Suprapubic skin (tissue), 3 donors: Measurements from ENCODE around the gene NOTO.

Experiments used
- EP300 ChIP-seq: sonication (generic); formaldehyde crosslinking; IDR thresholded peaks from one replicate; pipeline ENCODE4 v1.6.1; 2017; ENCODE audit warnings: antibody characterized with exemption
- POLR2A ChIP-seq, 2 donors: fragments of 450-650 bp; IDR thresholded peaks; one replicate each; pipeline ENCODE4 v1.6.1; 2017; ENCODE audit warnings: antibody characterized with exemption in 2 of 2, mild to moderate bottlenecking in 2 of 2, moderate library complexity in 2 of 2
- TF ChIP-seq, protein P1 (sequence below), 2 donors: fragments of 200-600 bp in 1 of 2; fragments of 450-650 bp in 1 of 2; sonication (generic) in 1 of 2; IDR thresholded peaks; one replicate each; pipeline ENCODE4 v1.5.1; 2016 to 2019; ENCODE audit warnings: antibody characterized with exemption in 2 of 2, mild to moderate bottlenecking in 1 of 2, moderate library complexity in 1 of 2

GRCh38 chr2:73173781-73174180, 28.6 kb upstream of the NOTO start:
- TF ChIP-seq, protein P1, sequence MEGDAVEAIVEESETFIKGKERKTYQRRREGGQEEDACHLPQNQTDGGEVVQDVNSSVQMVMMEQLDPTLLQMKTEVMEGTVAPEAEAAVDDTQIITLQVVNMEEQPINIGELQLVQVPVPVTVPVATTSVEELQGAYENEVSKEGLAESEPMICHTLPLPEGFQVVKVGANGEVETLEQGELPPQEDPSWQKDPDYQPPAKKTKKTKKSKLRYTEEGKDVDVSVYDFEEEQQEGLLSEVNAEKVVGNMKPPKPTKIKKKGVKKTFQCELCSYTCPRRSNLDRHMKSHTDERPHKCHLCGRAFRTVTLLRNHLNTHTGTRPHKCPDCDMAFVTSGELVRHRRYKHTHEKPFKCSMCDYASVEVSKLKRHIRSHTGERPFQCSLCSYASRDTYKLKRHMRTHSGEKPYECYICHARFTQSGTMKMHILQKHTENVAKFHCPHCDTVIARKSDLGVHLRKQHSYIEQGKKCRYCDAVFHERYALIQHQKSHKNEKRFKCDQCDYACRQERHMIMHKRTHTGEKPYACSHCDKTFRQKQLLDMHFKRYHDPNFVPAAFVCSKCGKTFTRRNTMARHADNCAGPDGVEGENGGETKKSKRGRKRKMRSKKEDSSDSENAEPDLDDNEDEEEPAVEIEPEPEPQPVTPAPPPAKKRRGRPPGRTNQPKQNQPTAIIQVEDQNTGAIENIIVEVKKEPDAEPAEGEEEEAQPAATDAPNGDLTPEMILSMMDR (IDR thresholded peaks at IDR 0.05) = no peak
- TF ChIP-seq EP300 = no peak
- no peak for TF ChIP-seq POLR2A (IDR thresholded peaks at IDR 0.05)
